B cell (primary cell): ENCODE measurements around the gene IRAK2. TPM values are rescaled to one million over a fixed set of nuclear protein-coding genes. Genes with fewer than 3 reads are reported as not detected.
A peak's percentile ranks its signal among the peaks of the same experiment; 100 is the strongest.

ENCODE experiments used
- ATAC-seq: fragments of 200-7000 bp; cut with Tn5 transposase; one replicate; pipeline ENCODE4 v1.10.0; 2021; ENCODE audit warnings: low read depth, mild to moderate bottlenecking, moderate number of reproducible peaks, moderate library complexity
- CTCF ChIA-PET: fragments of 350-600 bp; sonication (Branson Sonifier 250); formaldehyde crosslinking; loops from one replicate; lab custom pipeline; 2021; ENCODE audit warnings: antibody characterized with exemption, inconsistent platforms; lab: Charles Lee
- POLR2A ChIA-PET: fragments of 350-600 bp; sonication (Branson Sonifier 250); formaldehyde crosslinking; loops from one replicate; lab custom pipeline; 2021; ENCODE audit warnings: antibody characterized with exemption; lab: Charles Lee
- DNase-seq: peaks from one replicate; pipeline ENCODE4 v3.0.0; 2013
- H2AFZ ChIP-seq: 2 replicates; pipeline ENCODE4 v1.6.1; 2012; ENCODE audit warnings: mild to moderate bottlenecking, low read depth, low read length; ENCODE audit not compliant: insufficient read depth, poor library complexity, severe bottlenecking
- H3K27ac ChIP-seq, 2 donors: 1 replicate in 1 of 2; 2 replicates in 1 of 2; pipeline ENCODE4 v1.5.1; 2012 to 2013; ENCODE audit warnings: low read length in 2 of 2, mild to moderate bottlenecking in 2 of 2, moderate library complexity in 1 of 2
- H3K27me3 ChIP-seq, 4 experiments: fragments of 200-600 bp in 1 of 4; sonication (generic) in 1 of 4; replicated peaks in 1 of 4; 1 replicate in 2 of 4; 2 replicates in 2 of 4; pipeline versions ENCODE4 v1.6.1 to v1.7.0; 2013 to 2016; ENCODE audit warnings: low read length in 3 of 4, mild to moderate bottlenecking in 2 of 4, mixed read lengths in 1 of 4, moderate library complexity in 1 of 4; ENCODE audit not compliant: insufficient read depth in 4 of 4, control insufficient read depth in 3 of 4; ENCODE audit errors: control extremely low read depth in 1 of 4
- H3K36me3 ChIP-seq, 2 experiments: replicated peaks in 1 of 2; 1 replicate in 1 of 2; 2 replicates in 1 of 2; pipeline versions ENCODE4 v1.6.1 to v1.7.1; 2013; ENCODE audit warnings: low read length in 1 of 2; ENCODE audit not compliant: insufficient read depth in 2 of 2, control insufficient read depth in 1 of 2; ENCODE audit errors: control extremely low read depth in 1 of 2, extremely low read depth in 1 of 2
- H3K4me1 ChIP-seq, 2 donors: fragments of 200-600 bp in 1 of 2; sonication (generic) in 1 of 2; 1 replicate in 1 of 2; 2 replicates in 1 of 2; pipeline versions ENCODE4 v1.5.1 to v1.6.1; 2013 to 2017; ENCODE audit warnings: low read length in 2 of 2; ENCODE audit not compliant: control insufficient read depth in 2 of 2, insufficient read depth in 2 of 2
- H3K4me2 ChIP-seq: replicated peaks from 2 replicates; pipeline ENCODE3; 2012; ENCODE audit warnings: mild to moderate bottlenecking, low read depth, low read length; ENCODE audit not compliant: poor library complexity, severe bottlenecking
- H3K4me3 ChIP-seq, 5 experiments: fragments of 200-600 bp in 1 of 5; sonication (generic) in 1 of 5; 1 replicate in 3 of 5; 2 replicates in 2 of 5; pipeline versions ENCODE4 v1.5.1 to v1.7.0; 2011 to 2016; ENCODE audit warnings: low read length in 4 of 5, mild to moderate bottlenecking in 4 of 5, low read depth in 2 of 5, control low read depth in 1 of 5, moderate library complexity in 1 of 5; ENCODE audit not compliant: insufficient read depth in 1 of 5; ENCODE audit errors: control extremely low read depth in 1 of 5, extremely low read depth in 1 of 5
- H3K79me2 ChIP-seq: fragments of 200-600 bp; sonication (generic); one replicate; pipeline ENCODE4 v1.6.0; 2016; ENCODE audit warnings: low read length; ENCODE audit not compliant: control insufficient read depth, insufficient read depth
- H3K9ac ChIP-seq: fragments of 200-600 bp; sonication (generic); 2 replicates; pipeline ENCODE4 v1.6.1; 2017; ENCODE audit warnings: mild to moderate bottlenecking, low read length, moderate library complexity
- H3K9me3 ChIP-seq, 3 donors: one replicate each; pipeline versions ENCODE4 v1.6.1 to v1.7.1; 2013; ENCODE audit warnings: low read length in 2 of 3; ENCODE audit not compliant: control insufficient read depth in 2 of 3, insufficient read depth in 1 of 3; ENCODE audit errors: control extremely low read depth in 1 of 3
- H4K20me1 ChIP-seq: 2 replicates; pipeline ENCODE4 v1.6.0; 2012; ENCODE audit warnings: mild to moderate bottlenecking, low read length; ENCODE audit not compliant: insufficient read depth, control insufficient read depth, poor library complexity, severe bottlenecking
- H3K27ac Mint-ChIP-seq: one replicate; pipeline ENCODE4 v1.8.0; 2021; ENCODE audit warnings: mixed read lengths
- H3K27me3 Mint-ChIP-seq: one replicate; pipeline ENCODE4 v1.8.0; 2021; ENCODE audit warnings: mixed read lengths
- H3K4me1 Mint-ChIP-seq: one replicate; pipeline ENCODE4 v1.8.0; 2021; ENCODE audit warnings: mixed read lengths
- H3K4me3 Mint-ChIP-seq: one replicate; pipeline ENCODE4 v1.8.0; 2021; ENCODE audit warnings: mixed read lengths
- H3K9me3 Mint-ChIP-seq: one replicate; pipeline ENCODE4 v1.8.0; 2022; ENCODE audit warnings: mixed read lengths; ENCODE audit not compliant: insufficient read depth
- EZH2 ChIP-seq: IDR thresholded peaks from 2 replicates; pipeline ENCODE4 v1.6.1; 2012; ENCODE audit warnings: borderline replicate concordance, low read depth, mild to moderate bottlenecking, moderate library complexity, low read length; ENCODE audit not compliant: insufficient read depth, poor library complexity, severe bottlenecking
- WGBS: methylation state at CpG from one replicate; pipeline ENCODE4 v1.1.5; 2013; ENCODE audit warnings: missing lambda C conversion rate; ENCODE audit not compliant: insufficient coverage; 5-methylcytosine and 5-hydroxymethylcytosine counted together
- intact Hi-C: fragments of 100-400 bp; cut with micrococcal nuclease; formaldehyde crosslinking; loops from one replicate; pipeline ENCODE4 v1.10.0; 2022
- polyA plus RNA-seq: library from polyadenylated mRNA; depleted of rRNA; stranded (reverse); fragments of >200 nt; gene quantifications from 2 replicates; pipeline ENCODE4 v1.2.3, GENCODE V29; 2012
- total RNA-seq, 2 donors: library from RNA; stranded (reverse); fragments of 120-200 nt in 1 of 2; gene quantifications; 1 replicate in 1 of 2; 2 replicates in 1 of 2; pipeline versions ENCODE4 v1.2.3 to v1.2.4, GENCODE V29; 2013 to 2022
- TF ChIP-seq, protein P1 (sequence below): fragments of 200-600 bp; IDR thresholded peaks from one replicate; pipeline ENCODE4 v1.8.0; 2022; ENCODE audit warnings: antibody characterized with exemption, mild to moderate bottlenecking

IRAK2 gene
- total and polyA plus RNA-seq, 2 donors (not counting 1 experiment from before 2014, with no cell fraction given): 11.8 to 23.2 TPM

DNA sequence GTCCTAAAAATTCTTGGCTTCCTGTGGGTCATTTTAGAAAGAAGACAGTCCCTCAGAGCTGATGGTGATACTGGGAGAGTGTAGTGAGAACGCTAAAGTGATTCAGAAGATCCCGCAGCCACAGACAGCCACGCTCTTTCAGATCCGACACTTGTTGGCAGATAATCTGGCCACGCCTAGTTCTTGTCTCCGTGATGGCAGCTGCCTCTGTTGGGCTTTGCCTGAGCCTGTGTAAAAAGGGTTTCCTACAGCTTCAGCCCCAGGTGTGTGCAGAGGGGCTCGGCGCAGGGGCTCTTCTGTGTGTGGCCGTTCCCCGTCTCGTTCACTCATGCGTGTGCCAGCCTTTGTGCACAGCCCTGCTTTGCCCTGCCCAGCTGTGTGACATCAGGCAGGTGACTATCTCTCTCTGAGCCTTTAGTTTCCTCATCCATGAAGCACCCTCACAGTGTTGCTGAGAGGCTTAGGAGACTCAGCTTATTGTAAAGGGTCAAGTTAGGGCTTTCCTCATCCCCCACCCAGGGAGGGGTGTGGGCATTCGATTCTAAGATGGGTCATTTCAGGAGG, 6.3 kb downstream of the IRAK2 start:
- Histone ChIP-seq H3K27me3 (no peaks in the 10 kb centered on the region), H3K4me1 (peaks cover 20 to 50% of the 10 kb centered on the region in 2 donors), H3K4me3 (no peak overlapping the region), H3K4me2 (peak overlapping the region; percentile 30), H4K20me1 (no peaks in the 10 kb centered on the region), H3K9ac (no peak overlapping the region), H2AFZ (no peak overlapping the region), H3K9me3 (peaks cover 0 to 15% (median 8%) of the 10 kb centered on the region in 3 donors), H3K36me3 (peaks cover 0 to 7% of the 10 kb centered on the region in 2 experiments), H3K79me2 (peaks cover 62% of the 10 kb centered on the region), H3K27ac (peak overlapping the region in 1 of 2 donors; percentile 4)
- H3K27ac Mint-ChIP-seq: peak overlapping the region; percentile 74
- 65% methylated on average over 12 of the region's 13 CpGs for WGBS
- H3K9me3 Mint-ChIP-seq: no peaks in the 10 kb centered on the region
- CTCF ChIA-PET: interaction anchor here (0.8 to 1.7 kb wide), 6 partner anchors 10 to 55 kb away, joined by 3 to 7 read pairs (median 4); no protein-coding TSS in a partner anchor
- peaks cover 51% of the 10 kb centered on the region for H3K4me1 Mint-ChIP-seq
- peak; percentile 44 for ATAC-seq
- TF ChIP-seq, protein P1, sequence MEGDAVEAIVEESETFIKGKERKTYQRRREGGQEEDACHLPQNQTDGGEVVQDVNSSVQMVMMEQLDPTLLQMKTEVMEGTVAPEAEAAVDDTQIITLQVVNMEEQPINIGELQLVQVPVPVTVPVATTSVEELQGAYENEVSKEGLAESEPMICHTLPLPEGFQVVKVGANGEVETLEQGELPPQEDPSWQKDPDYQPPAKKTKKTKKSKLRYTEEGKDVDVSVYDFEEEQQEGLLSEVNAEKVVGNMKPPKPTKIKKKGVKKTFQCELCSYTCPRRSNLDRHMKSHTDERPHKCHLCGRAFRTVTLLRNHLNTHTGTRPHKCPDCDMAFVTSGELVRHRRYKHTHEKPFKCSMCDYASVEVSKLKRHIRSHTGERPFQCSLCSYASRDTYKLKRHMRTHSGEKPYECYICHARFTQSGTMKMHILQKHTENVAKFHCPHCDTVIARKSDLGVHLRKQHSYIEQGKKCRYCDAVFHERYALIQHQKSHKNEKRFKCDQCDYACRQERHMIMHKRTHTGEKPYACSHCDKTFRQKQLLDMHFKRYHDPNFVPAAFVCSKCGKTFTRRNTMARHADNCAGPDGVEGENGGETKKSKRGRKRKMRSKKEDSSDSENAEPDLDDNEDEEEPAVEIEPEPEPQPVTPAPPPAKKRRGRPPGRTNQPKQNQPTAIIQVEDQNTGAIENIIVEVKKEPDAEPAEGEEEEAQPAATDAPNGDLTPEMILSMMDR: no peak
- no peak for TF ChIP-seq EZH2
- DNase-seq: peak; percentile 46
- H3K4me3 Mint-ChIP-seq: no peak overlapping the region
- no peaks in the 10 kb centered on the region for H3K27me3 Mint-ChIP-seq
- intact Hi-C loops: no loop called here
- POLR2A ChIA-PET: interaction anchor here (0.5 to 1.2 kb wide), 3 partner anchors 16 to 32 kb away, joined by 4 to 5 read pairs (median 4); partner anchors contain the start of gene VHL
